ENCODE data around the gene SMG1.

GRCh38 chr16:18834864-18835263 is 91.3 kb downstream of the SMG1 start:
- TF ChIP-seq CTCF (IDR thresholded peaks at IDR 0.05 in 2 of 3, conservative IDR thresholded peaks at IDR 0.05 in 1 of 3; ENCODE audit: control insufficient read depth in 2 of 3, extremely low read depth in 1 of 3, insufficient read depth in 1 of 3, low read depth in 3 of 3, low read length in 3 of 3) (no peak), EZH2 (IDR thresholded peaks at IDR 0.05; ENCODE audit: borderline replicate concordance, control insufficient read depth, low read depth, low read length) (no peak), SMC3 (IDR thresholded peaks at IDR 0.05; ENCODE audit: borderline replicate concordance, low read length) (no peak), BCL11A (IDR thresholded peaks at IDR 0.05; ENCODE audit: low read depth, low read length) (no peak), EGR1 (IDR thresholded peaks at IDR 0.05; ENCODE audit: borderline replicate concordance in 1 of 2, low read depth in 2 of 2, low read length in 2 of 2) (no peak)

Measured in GM12878 (cell line).